ENCODE results near the gene GRIA3.

GRCh38 chrX:123175366-123176122 lies 8.5 kb upstream of the GRIA3 start:
- TF ChIP-seq ZNF274 (IDR thresholded peaks at IDR 0.05; ENCODE audit: low read depth, low read length) (no peak), YY1 (IDR thresholded peaks at IDR 0.05; ENCODE audit: insufficient read depth, insufficient read length) (no peak)

Measured in NT2/D1 (cell line).